Right lobe of liver (tissue), 6 donors: ENCODE data around the gene MAP3K20. TPM values are rescaled to one million over a fixed set of nuclear protein-coding genes. Genes with fewer than 3 reads are reported as not detected.
A peak's percentile ranks its signal among the peaks of the same experiment; 100 is the strongest.

ENCODE experiments used
- ATAC-seq, 4 donors: fragments of 200-7000 bp; cut with Tn5 transposase; one replicate each; pipeline ENCODE4 v1.9.1; 2020; ENCODE audit warnings: mild to moderate bottlenecking in 4 of 4, moderate library complexity in 4 of 4
- DNase-seq, 3 donors: peaks; one replicate each; pipeline ENCODE4 v3.0.0-alpha.2; 2020
- H3K27ac ChIP-seq, 3 donors: fragments of 200-600 bp; one replicate each; pipeline ENCODE4 v1.8.0; 2022
- H3K27me3 ChIP-seq, 2 donors: fragments of 200-600 bp; one replicate each; pipeline ENCODE4 v1.8.0; 2022
- H3K36me3 ChIP-seq, 4 donors: fragments of 200-600 bp; sonication (generic) in 1 of 4; one replicate each; pipeline versions ENCODE4 v1.5.1 to v1.8.0; 2017 to 2022; ENCODE audit warnings: control low read depth in 1 of 4
- H3K4me1 ChIP-seq, 4 donors: fragments of 200-600 bp; sonication (generic) in 1 of 4; one replicate each; pipeline versions ENCODE4 v1.5.1 to v1.8.0; 2017 to 2022; ENCODE audit warnings: control low read depth in 1 of 4
- H3K4me3 ChIP-seq, 3 donors: fragments of 200-600 bp; one replicate each; pipeline ENCODE4 v1.8.0; 2022
- H3K9me3 ChIP-seq, 4 donors: fragments of 200-600 bp; sonication (generic) in 1 of 4; one replicate each; pipeline versions ENCODE4 v1.5.1 to v1.8.0; 2017 to 2022; ENCODE audit warnings: control low read depth in 1 of 4
- POLR2A ChIP-seq: fragments of 450-650 bp; IDR thresholded peaks from one replicate; pipeline ENCODE4 v1.6.1; 2017; ENCODE audit warnings: antibody characterized with exemption, mild to moderate bottlenecking
- WGBS: methylation state at CpG from one replicate; pipeline ENCODE4 v1.1.6; 2018; ENCODE audit warnings: low coverage, low lambda C conversion rate; ENCODE audit not compliant: insufficient coverage; ENCODE audit errors: missing lambda C conversion rate; 5-methylcytosine and 5-hydroxymethylcytosine counted together
- intact Hi-C, 2 donors: fragments of 100-400 bp; cut with DNase I; formaldehyde crosslinking; loops; one replicate each; pipeline versions ENCODE4 v1.11.2 to v1.14.1; 2022
- total RNA-seq, 6 experiments: library from RNA; depleted of rRNA in 2 of 6; stranded (reverse); fragments of >200 nt in 2 of 6; fragmentation: NEBNext Ultra II Directional in 3 of 6; extraction: Animal tissue kit (Norgen Biotek cat#: 25700) in 3 of 6; gene quantifications; one replicate each; pipeline versions ENCODE4 v1.1.0 to v1.2.4, GENCODE V29; 2016 to 2023
- TF ChIP-seq, protein P1 (sequence below), 4 donors: fragments of 200-600 bp in 3 of 4; fragments of 450-650 bp in 1 of 4; IDR thresholded peaks; one replicate each; pipeline versions ENCODE4 v1.5.1 to v1.8.0; 2016 to 2022; ENCODE audit warnings: antibody characterized with exemption in 4 of 4, mild to moderate bottlenecking in 2 of 4
- donor health status: DM: no; HTN: yes; CAD: no.
- donor health status: DM: no; HTN: no; CAD: no.
- donor health status: DM: no; HTN: no; CAD: no.
- donor health status: DM: no; HTN: yes; CAD: no.
- donor health status: DM: no; HTN: yes; CAD: no.

The MAP3K20 gene
- total RNA-seq, 6 experiments from 2014 or later = 16.0 to 36.8 (median 22.0) TPM

DNA sequence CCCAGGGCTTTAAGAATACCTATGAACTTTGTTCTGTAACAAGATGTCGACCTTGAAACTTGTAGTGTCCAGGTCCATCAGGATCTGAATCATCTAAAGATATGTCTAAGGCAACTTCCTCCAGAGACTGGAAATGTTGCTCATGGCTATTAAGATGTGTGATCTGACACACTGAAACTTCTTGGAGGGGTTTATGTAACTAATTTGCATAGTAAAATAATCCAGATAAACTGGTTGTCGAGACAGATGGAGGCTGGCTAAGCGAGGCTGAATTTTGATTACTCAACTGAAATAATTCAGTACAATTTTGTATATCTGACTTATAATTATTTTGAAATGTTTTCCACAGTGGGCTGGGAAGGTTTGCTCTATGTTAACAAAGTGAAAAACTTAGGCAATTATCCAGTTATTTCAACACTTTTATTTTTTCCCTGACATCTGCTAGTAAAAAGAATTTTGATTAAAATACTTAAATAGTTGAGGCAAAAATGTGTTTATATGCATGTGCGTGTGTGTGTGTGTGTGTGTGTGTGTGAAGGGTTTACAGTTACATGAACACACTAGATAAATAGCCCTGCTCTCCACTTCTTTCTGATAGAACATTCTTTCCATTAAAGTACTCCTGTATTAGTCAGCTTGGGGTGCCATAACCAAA, 11.4 kb upstream of the MAP3K20 start:
- Histone ChIP-seq H3K4me1 (peaks cover 0 to 22% (median 3%) of the 10 kb centered on the region in 4 donors), H3K27me3 (no peaks in the 10 kb centered on the region), H3K4me3 (no peak overlapping the region), H3K9me3 (no peaks in the 10 kb centered on the region), H3K36me3 (no peaks in the 10 kb centered on the region), H3K27ac (no peak overlapping the region)
- 36% methylated on average over 4 of the region's 4 CpGs for WGBS
- intact Hi-C loops = no loop called here
- TF ChIP-seq POLR2A = no peak
- TF ChIP-seq, protein P1, sequence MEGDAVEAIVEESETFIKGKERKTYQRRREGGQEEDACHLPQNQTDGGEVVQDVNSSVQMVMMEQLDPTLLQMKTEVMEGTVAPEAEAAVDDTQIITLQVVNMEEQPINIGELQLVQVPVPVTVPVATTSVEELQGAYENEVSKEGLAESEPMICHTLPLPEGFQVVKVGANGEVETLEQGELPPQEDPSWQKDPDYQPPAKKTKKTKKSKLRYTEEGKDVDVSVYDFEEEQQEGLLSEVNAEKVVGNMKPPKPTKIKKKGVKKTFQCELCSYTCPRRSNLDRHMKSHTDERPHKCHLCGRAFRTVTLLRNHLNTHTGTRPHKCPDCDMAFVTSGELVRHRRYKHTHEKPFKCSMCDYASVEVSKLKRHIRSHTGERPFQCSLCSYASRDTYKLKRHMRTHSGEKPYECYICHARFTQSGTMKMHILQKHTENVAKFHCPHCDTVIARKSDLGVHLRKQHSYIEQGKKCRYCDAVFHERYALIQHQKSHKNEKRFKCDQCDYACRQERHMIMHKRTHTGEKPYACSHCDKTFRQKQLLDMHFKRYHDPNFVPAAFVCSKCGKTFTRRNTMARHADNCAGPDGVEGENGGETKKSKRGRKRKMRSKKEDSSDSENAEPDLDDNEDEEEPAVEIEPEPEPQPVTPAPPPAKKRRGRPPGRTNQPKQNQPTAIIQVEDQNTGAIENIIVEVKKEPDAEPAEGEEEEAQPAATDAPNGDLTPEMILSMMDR (IDR thresholded peaks at IDR 0.05) = no peak
- ATAC-seq (no peak), DNase-seq (no peak)

DNA sequence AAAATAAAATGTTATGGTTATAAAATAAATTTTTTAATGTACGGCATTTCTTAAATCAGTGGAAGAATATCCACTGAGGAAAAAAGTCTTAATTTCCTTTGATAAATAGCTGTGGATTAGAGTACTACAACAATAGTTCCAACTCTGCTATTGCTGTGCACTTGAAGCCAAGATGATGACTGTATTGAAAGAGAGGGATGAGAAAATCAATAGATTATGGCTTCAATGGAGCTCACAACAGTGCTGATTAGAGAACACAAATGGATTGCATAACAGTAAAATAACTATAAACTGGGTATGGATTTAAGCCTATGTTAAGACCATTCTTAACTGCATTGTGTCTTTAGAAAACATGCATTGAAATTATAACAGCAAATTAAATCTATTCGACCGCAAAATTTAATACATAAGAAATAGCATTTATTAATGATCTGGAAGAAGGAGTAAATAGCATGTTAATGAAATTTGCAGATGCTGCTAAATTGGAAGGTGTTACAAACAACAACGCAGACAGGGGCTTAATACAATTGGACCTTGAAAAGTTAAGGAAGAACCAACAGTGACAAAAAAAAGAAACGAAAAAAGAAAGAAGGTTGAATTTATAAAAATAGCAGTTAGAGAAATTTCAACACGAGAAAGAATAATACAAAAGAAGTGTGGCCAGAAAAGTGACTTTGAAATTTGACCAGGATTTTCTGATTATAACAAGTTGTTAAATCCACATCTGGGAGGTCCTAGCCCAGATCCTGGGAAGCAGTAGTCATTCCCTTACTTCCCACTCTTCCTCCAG, 8.6 kb upstream of the MAP3K20 start:
- H3K27me3 ChIP-seq = no peaks in the 10 kb centered on the region
- no peaks in the 10 kb centered on the region for H3K9me3 ChIP-seq
- 75% methylated on average over 6 of the region's 6 CpGs for WGBS
- intact Hi-C loops = no loop called here
- H3K36me3 ChIP-seq = no peaks in the 10 kb centered on the region
- no peak for TF ChIP-seq POLR2A
- TF ChIP-seq, protein P1 (IDR thresholded peaks at IDR 0.05) = no peak
- H3K27ac ChIP-seq = no peak overlapping the region
- ATAC-seq (peak in 1 of 4 donors; percentile 80), DNase-seq (no peak)
- H3K4me1 ChIP-seq = no peaks in the 10 kb centered on the region
- H3K4me3 ChIP-seq = no peak overlapping the region

DNA sequence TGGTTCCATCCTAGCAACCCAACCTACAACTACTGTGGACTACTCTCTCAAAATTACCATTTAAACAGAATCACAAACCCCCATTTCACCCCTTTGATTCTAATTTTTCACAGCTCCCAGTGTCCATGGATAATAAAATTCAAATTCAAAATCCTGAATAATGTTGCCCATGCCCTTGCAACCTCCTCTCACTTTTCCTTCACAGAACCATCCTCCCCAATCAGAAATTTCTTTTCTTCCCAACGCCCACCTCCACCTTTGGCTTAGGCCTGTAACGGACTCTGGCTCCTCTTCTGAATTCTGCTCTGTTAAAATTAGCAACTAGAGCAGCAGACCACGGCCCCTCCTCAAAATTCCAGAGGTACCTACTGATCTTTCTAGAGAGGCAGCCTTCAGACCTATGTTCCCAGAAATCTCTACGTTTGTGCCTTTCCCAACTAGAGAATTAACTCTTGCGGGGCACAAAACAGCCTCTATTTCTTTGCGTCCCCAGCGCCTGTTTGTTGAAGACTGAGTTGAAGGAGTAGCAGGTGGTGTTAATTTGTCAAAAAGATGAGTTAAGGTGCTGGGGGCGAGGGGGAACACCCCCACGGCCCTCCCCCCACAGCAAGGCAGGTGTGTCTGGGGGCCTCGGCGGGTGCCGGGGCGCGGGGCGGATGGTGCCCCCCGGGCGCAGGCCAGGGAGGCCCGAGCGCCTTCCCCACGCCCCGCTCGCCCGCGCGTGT, 428 bp upstream of the MAP3K20 start:
- ATAC-seq (no peak), DNase-seq (no peak)
- no peaks in the 10 kb centered on the region for H3K27me3 ChIP-seq
- H3K4me1 ChIP-seq = peaks cover 0 to 9% (median 0%) of the 10 kb centered on the region in 4 donors
- intact Hi-C loops = no loop called here
- H3K27ac ChIP-seq = peak overlapping the region; percentile 99 to 100 (median 99)
- TF ChIP-seq POLR2A = no peak
- TF ChIP-seq, protein P1 (IDR thresholded peaks at IDR 0.05) = no peak
- no peaks in the 10 kb centered on the region for H3K9me3 ChIP-seq
- H3K36me3 ChIP-seq = no peaks in the 10 kb centered on the region
- H3K4me3 ChIP-seq = peak overlapping the region; percentile 68 to 75 (median 72)
- 14% methylated on average over 11 of the region's 25 CpGs for WGBS

DNA sequence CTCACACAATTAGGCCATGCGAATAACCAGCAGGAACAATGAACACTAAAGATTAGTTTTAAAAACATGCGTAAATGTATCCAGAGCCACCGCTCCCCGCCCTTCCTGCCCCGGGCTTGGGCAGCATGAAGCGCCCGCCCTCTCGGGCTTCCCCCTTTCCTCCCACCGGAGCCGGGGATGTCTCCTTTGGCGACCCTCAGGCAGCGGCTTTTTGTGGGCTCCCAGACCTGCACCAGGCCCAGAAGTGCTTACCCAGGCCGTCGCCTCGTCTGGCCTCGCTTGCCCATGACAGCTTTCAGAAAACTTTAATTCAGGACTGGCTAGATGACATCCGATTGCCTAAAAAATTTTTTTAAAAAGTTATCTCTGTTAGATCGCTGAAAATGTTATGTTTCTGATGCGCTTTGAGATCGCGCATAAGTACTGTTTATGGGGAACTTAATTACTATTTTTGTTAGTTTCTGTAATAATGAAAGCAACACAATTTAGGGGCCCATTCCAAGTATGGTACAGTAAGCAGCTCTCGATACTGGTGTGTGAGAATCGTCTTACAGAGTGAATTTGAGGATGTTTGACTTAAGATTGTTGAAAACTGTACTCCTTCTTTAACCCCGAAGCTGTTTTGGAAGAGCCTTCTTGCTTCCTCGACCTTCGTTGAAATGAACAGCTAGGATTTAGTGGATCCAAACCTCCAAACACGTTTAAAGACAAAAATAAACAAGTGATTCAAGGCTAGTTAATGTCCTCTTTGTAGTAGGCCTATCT, 1.1 kb downstream of the MAP3K20 start:
- H3K27ac ChIP-seq = peak overlapping the region; percentile 99 to 100 (median 99)
- H3K4me1 ChIP-seq = peaks cover 0 to 9% (median 0%) of the 10 kb centered on the region in 4 donors
- H3K36me3 ChIP-seq = no peaks in the 10 kb centered on the region
- WGBS = under 1% methylated on average over 26 of the region's 27 CpGs
- peak overlapping the region; percentile 68 to 75 (median 72) for H3K4me3 ChIP-seq
- DNase-seq (peak; percentile 60 to 69 (median 63)), ATAC-seq (peak; percentile 48 to 64 (median 56))
- H3K9me3 ChIP-seq = no peaks in the 10 kb centered on the region
- intact Hi-C loops = no loop called here
- H3K27me3 ChIP-seq = no peaks in the 10 kb centered on the region
- TF ChIP-seq, protein P1 (IDR thresholded peaks at IDR 0.05) = no peak
- TF ChIP-seq POLR2A = no peak
